Tibial nerve (tissue), 4 donors: ENCODE data around the gene CPSF2.

ENCODE experiments used
- EP300 ChIP-seq, 2 donors: sonication (generic); formaldehyde crosslinking; IDR thresholded peaks; one replicate each; pipeline ENCODE4 v1.6.1; 2017; ENCODE audit warnings: antibody characterized with exemption in 2 of 2, mild to moderate bottlenecking in 1 of 2
- POLR2A ChIP-seq, 2 donors: fragments of 450-650 bp; IDR thresholded peaks; one replicate each; pipeline ENCODE4 v1.6.1; 2017; ENCODE audit warnings: antibody characterized with exemption in 2 of 2, mild to moderate bottlenecking in 2 of 2, moderate library complexity in 2 of 2
- TF ChIP-seq, protein P1 (sequence below), 5 experiments: fragments of 200-600 bp in 3 of 5; fragments of 450-650 bp in 2 of 5; sonication (generic) in 3 of 5; IDR thresholded peaks; one replicate each; pipeline ENCODE4 v1.5.1; 2016 to 2019; ENCODE audit warnings: antibody characterized with exemption in 5 of 5, mild to moderate bottlenecking in 3 of 5, moderate library complexity in 2 of 5

DNA sequence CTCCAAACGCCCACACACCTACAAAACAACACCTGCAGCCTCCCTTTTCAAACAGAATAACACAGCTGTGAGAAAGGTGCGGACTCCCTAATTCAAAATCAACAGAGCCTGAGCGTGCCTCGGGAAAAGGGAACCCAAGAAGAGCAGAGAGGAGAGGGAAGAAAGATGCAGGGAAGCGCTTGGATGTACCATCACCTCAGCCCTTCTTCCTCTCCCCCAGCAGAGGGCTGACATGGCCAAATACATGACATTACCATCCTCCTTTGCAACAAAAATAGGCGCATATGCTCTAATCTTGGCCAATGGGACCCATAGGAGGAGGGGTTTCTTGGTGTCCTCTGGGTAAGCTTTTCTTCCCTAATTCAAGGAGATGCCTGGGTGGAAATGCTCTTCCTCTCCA, 78.0 kb downstream of the CPSF2 start:
- TF ChIP-seq, protein P1, sequence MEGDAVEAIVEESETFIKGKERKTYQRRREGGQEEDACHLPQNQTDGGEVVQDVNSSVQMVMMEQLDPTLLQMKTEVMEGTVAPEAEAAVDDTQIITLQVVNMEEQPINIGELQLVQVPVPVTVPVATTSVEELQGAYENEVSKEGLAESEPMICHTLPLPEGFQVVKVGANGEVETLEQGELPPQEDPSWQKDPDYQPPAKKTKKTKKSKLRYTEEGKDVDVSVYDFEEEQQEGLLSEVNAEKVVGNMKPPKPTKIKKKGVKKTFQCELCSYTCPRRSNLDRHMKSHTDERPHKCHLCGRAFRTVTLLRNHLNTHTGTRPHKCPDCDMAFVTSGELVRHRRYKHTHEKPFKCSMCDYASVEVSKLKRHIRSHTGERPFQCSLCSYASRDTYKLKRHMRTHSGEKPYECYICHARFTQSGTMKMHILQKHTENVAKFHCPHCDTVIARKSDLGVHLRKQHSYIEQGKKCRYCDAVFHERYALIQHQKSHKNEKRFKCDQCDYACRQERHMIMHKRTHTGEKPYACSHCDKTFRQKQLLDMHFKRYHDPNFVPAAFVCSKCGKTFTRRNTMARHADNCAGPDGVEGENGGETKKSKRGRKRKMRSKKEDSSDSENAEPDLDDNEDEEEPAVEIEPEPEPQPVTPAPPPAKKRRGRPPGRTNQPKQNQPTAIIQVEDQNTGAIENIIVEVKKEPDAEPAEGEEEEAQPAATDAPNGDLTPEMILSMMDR (IDR thresholded peaks at IDR 0.05) = no peak
- TF ChIP-seq POLR2A (IDR thresholded peaks at IDR 0.05) (no peak), EP300 (IDR thresholded peaks at IDR 0.05) (no peak)
